Natural killer cell treated with Interleukin-12 subunit alpha and Interleukin-12 subunit beta and Interleukin-15 and Interleukin-18, amount 100 ng/mL, for 72 hours (primary cell): ENCODE data around the gene PLA2G2C. TPM values are rescaled to one million over a fixed set of nuclear protein-coding genes. Genes with fewer than 3 reads are reported as not detected.

ENCODE experiments used
- ATAC-seq, 2 donors: fragments of 150-1000 bp; cut with Tn5 transposase in 1 of 2; sonication (Bioruptor Pico), chemical (Tn5 transposase) in 1 of 2; 2 replicates each; pipeline ENCODE4 v1.10.0; 2021
- DNase-seq: peaks from one replicate; pipeline ENCODE4 v3.0.0; 2022; ENCODE audit warnings: low spot score
- H3K27ac Mint-ChIP-seq, 2 donors: 1 replicate in 1 of 2; 2 replicates in 1 of 2; pipeline ENCODE4 v1.8.0; 2022; ENCODE audit warnings: mixed read lengths in 2 of 2, mild to moderate bottlenecking in 1 of 2, moderate library complexity in 1 of 2
- H3K27me3 Mint-ChIP-seq, 2 donors: 1 replicate in 1 of 2; 2 replicates in 1 of 2; pipeline ENCODE4 v1.8.0; 2022; ENCODE audit warnings: mixed read lengths in 2 of 2
- H3K36me3 Mint-ChIP-seq: one replicate; pipeline ENCODE4 v1.8.0; 2022; ENCODE audit warnings: mixed read lengths
- H3K4me1 Mint-ChIP-seq, 2 donors: 1 replicate in 1 of 2; 2 replicates in 1 of 2; pipeline ENCODE4 v1.8.0; 2022; ENCODE audit warnings: low read depth in 2 of 2, mixed read lengths in 2 of 2, mild to moderate bottlenecking in 1 of 2
- H3K4me3 Mint-ChIP-seq: one replicate; pipeline ENCODE4 v1.8.0; 2022; ENCODE audit warnings: mixed read lengths
- H3K9me3 Mint-ChIP-seq: 2 replicates; pipeline ENCODE4 v1.8.0; 2022; ENCODE audit warnings: mixed read lengths
- total RNA-seq, 2 donors: library from RNA; stranded (reverse); gene quantifications; one replicate each; pipeline ENCODE4 v1.2.3, GENCODE V29; 2022

PLA2G2C gene
- total RNA-seq, 2 donors from 2014 or later, result 0.17 TPM; not detected in 1

- ATAC-seq, result peak; percentile 78 to 80
- no peak for DNase-seq
- no peaks in the 10 kb centered on the region for H3K9me3 Mint-ChIP-seq
- peaks cover 0 to 15% of the 10 kb centered on the region in 2 donors for H3K27me3 Mint-ChIP-seq
- H3K4me1 Mint-ChIP-seq, result peaks cover 42 to 44% of the 10 kb centered on the region in 2 donors
- H3K4me3 Mint-ChIP-seq, result peak overlapping the region; percentile 82
- H3K36me3 Mint-ChIP-seq, result no peaks in the 10 kb centered on the region
- peak overlapping the region; percentile 77 for H3K27ac Mint-ChIP-seq
Measured at GRCh38 chr1:20184997-20185833, 1.1 kb downstream of the PLA2G2C start.

- DNase-seq, result no peak
- peak overlapping the region; percentile 77 for H3K27ac Mint-ChIP-seq
- H3K27me3 Mint-ChIP-seq, result peaks cover 0 to 14% of the 10 kb centered on the region in 2 donors
- H3K4me1 Mint-ChIP-seq, result peaks cover 44 to 47% of the 10 kb centered on the region in 2 donors
- peak in 1 of 2 donors; percentile 67 for ATAC-seq
- H3K36me3 Mint-ChIP-seq, result no peaks in the 10 kb centered on the region
- H3K4me3 Mint-ChIP-seq, result peak overlapping the region; percentile 82
- H3K9me3 Mint-ChIP-seq, result peaks cover 6% of the 10 kb centered on the region
Measured at GRCh38 chr1:20184481-20184900, 1.8 kb downstream of the PLA2G2C start.

- Mint-ChIP-seq H3K36me3 (no peaks in the 10 kb centered on the region), H3K27me3 (peaks cover 0 to 8% of the 10 kb centered on the region in 2 donors), H3K27ac (peak overlapping the region; percentile 77), H3K4me1 (peaks cover 39 to 42% of the 10 kb centered on the region in 2 donors), H3K4me3 (no peak overlapping the region), H3K9me3 (peaks cover 10% of the 10 kb centered on the region)
- DNase-seq (no peak), ATAC-seq (no peak)
Measured at GRCh38 chr1:20183616-20184271, 2.6 kb downstream of the PLA2G2C start.

- Mint-ChIP-seq H3K36me3 (no peaks in the 10 kb centered on the region), H3K27ac (peak overlapping the region; percentile 77), H3K9me3 (peaks cover 10% of the 10 kb centered on the region), H3K4me1 (peaks cover 32 to 35% of the 10 kb centered on the region in 2 donors), H3K27me3 (peaks cover 0 to 4% of the 10 kb centered on the region in 2 donors), H3K4me3 (no peak overlapping the region)
- ATAC-seq (no peak), DNase-seq (no peak)
Measured at GRCh38 chr1:20183035-20183434, 3.3 kb downstream of the PLA2G2C start.

- ATAC-seq (no peak), DNase-seq (no peak)
- peaks cover 10% of the 10 kb centered on the region for H3K9me3 Mint-ChIP-seq
- peaks cover 0 to 2% of the 10 kb centered on the region in 2 donors for H3K27me3 Mint-ChIP-seq
- H3K36me3 Mint-ChIP-seq, result no peaks in the 10 kb centered on the region
- no peak overlapping the region for H3K4me3 Mint-ChIP-seq
- peaks cover 26 to 29% of the 10 kb centered on the region in 2 donors for H3K4me1 Mint-ChIP-seq
- H3K27ac Mint-ChIP-seq, result no peak overlapping the region
Measured at GRCh38 chr1:20182415-20182814, 3.9 kb downstream of the PLA2G2C start.

- Mint-ChIP-seq H3K9me3 (peaks cover 10% of the 10 kb centered on the region), H3K27me3 (peaks cover 0 to 2% of the 10 kb centered on the region in 2 donors), H3K4me1 (peaks cover 14 to 17% of the 10 kb centered on the region in 2 donors), H3K4me3 (no peak overlapping the region), H3K36me3 (no peaks in the 10 kb centered on the region), H3K27ac (no peak overlapping the region)
- no peak for ATAC-seq
- DNase-seq, result no peak
Measured at GRCh38 chr1:20180844-20181207, 5.5 kb downstream of the PLA2G2C start.

- Mint-ChIP-seq H3K27ac (peak overlapping the region; percentile 3 to 4), H3K27me3 (peaks cover 0 to 2% of the 10 kb centered on the region in 2 donors), H3K36me3 (no peaks in the 10 kb centered on the region), H3K9me3 (peaks cover 10% of the 10 kb centered on the region), H3K4me3 (no peak overlapping the region), H3K4me1 (peaks cover 11 to 15% of the 10 kb centered on the region in 2 donors)
- ATAC-seq, result no peak
- no peak for DNase-seq
Measured at GRCh38 chr1:20180129-20180843, 6.0 kb downstream of the PLA2G2C start.

GRCh38 chr1:20179371-20180128 is 6.8 kb downstream of the PLA2G2C start:
- DNase-seq (no peak), ATAC-seq (no peak)
- Mint-ChIP-seq H3K4me1 (peaks cover 4 to 8% of the 10 kb centered on the region in 2 donors), H3K27ac (peak overlapping the region; percentile 3 to 4), H3K27me3 (peaks cover 0 to 2% of the 10 kb centered on the region in 2 donors), H3K36me3 (no peaks in the 10 kb centered on the region), H3K9me3 (peaks cover 10% of the 10 kb centered on the region), H3K4me3 (no peak overlapping the region)

- Mint-ChIP-seq H3K4me1 (peaks cover 0 to 5% of the 10 kb centered on the region in 2 donors), H3K27ac (no peak overlapping the region), H3K27me3 (peaks cover 0 to 2% of the 10 kb centered on the region in 2 donors), H3K36me3 (no peaks in the 10 kb centered on the region), H3K9me3 (peaks cover 10% of the 10 kb centered on the region), H3K4me3 (no peak overlapping the region)
- ATAC-seq (no peak), DNase-seq (no peak)
Measured at GRCh38 chr1:20178634-20179370, 7.5 kb downstream of the PLA2G2C start.

- no peak for ATAC-seq
- Mint-ChIP-seq H3K36me3 (no peaks in the 10 kb centered on the region), H3K27ac (no peak overlapping the region), H3K9me3 (peaks cover 10% of the 10 kb centered on the region), H3K4me3 (no peak overlapping the region), H3K27me3 (no peaks in the 10 kb centered on the region), H3K4me1 (peaks cover 4 to 5% of the 10 kb centered on the region in 2 donors)
- no peak for DNase-seq
Measured at GRCh38 chr1:20174937-20175666, 11.2 kb downstream of the PLA2G2C start.

GRCh38 chr1:20172033-20172590 is 14.2 kb downstream of the PLA2G2C start:
- Mint-ChIP-seq H3K4me3 (no peak overlapping the region), H3K27ac (no peak overlapping the region), H3K9me3 (no peaks in the 10 kb centered on the region), H3K36me3 (no peaks in the 10 kb centered on the region), H3K4me1 (peaks cover 0 to 5% of the 10 kb centered on the region in 2 donors), H3K27me3 (peaks cover 0 to 5% of the 10 kb centered on the region in 2 donors)
- DNase-seq (no peak), ATAC-seq (no peak)

GRCh38 chr1:20169932-20170331 is 16.4 kb downstream of the PLA2G2C start:
- H3K4me3 Mint-ChIP-seq, result no peak overlapping the region
- H3K4me1 Mint-ChIP-seq, result peaks cover 4 to 5% of the 10 kb centered on the region in 2 donors
- peaks cover 5% of the 10 kb centered on the region for H3K36me3 Mint-ChIP-seq

More at GRCh38 chr1:20169932-20170331, 16.4 kb downstream of the PLA2G2C start:
- ATAC-seq, result no peak
- Mint-ChIP-seq H3K9me3 (peaks cover 4% of the 10 kb centered on the region), H3K27ac (no peak overlapping the region), H3K27me3 (peaks cover 12 to 13% of the 10 kb centered on the region in 2 donors)
- DNase-seq, result no peak
